ENCODE results near the gene AVP. TPM values are rescaled to one million over a fixed set of nuclear protein-coding genes. Genes with fewer than 3 reads are reported as not detected.

AVP gene
- total and polyA plus RNA-seq, 2 of the 13 experiments (the other 11 are each of a cell fraction or from before 2014, with no cell fraction given), result 0.12 TPM; not detected in 1

- ChIA-PET POLR2A (no interaction called here), CTCF (ENCODE audit: low intra/inter-chr PET ratio, low total read pairs) (no interaction called here)
- intact Hi-C loops (cut with micrococcal nuclease; ENCODE audit: unreplicated experiment) (loop anchor here (10.0 kb wide), 1 partner anchor 125 kb away; no protein-coding TSS in a partner anchor), in situ Hi-C loops (cut with HindIII; ENCODE audit: extremely low pct_ligation_motif_present, low pct_unique_long_range_greater_than_20kb) (no loop called here)
- Histone ChIP-seq H3K27me3 (ENCODE audit: control insufficient read depth in 1 of 2, insufficient read depth in 2 of 2, low read length in 2 of 2) (no peaks in the 10 kb centered on the region), H3K27ac (ENCODE audit: extremely low read length, insufficient read depth, low read length) (no peak overlapping the region), H3K79me2 (ENCODE audit: insufficient read depth, low read length) (no peaks in the 10 kb centered on the region), H3K4me2 (ENCODE audit: low read depth, low read length) (no peak overlapping the region), H2AFZ (ENCODE audit: low read length) (no peak overlapping the region), H3K36me3 (replicated peaks in 1 of 2; ENCODE audit: control insufficient read depth in 1 of 2, insufficient read depth in 2 of 2, low read length in 2 of 2) (peaks cover 38 to 52% of the 10 kb centered on the region in 2 experiments), H3K9ac (ENCODE audit: insufficient read depth, low read depth, low read length) (no peak overlapping the region), H4K20me1 (ENCODE audit: insufficient read depth, low read length) (no peaks in the 10 kb centered on the region), H3K9me3 (ENCODE audit: low read length) (no peaks in the 10 kb centered on the region), H3K4me3 (replicated peaks in 1 of 3; ENCODE audit: insufficient read depth in 1 of 3, low read depth in 2 of 3, low read length in 3 of 3) (no peak overlapping the region), H3K4me1 (ENCODE audit: insufficient read depth, low read length) (peaks cover 21% of the 10 kb centered on the region)
- no peak for FAIRE-seq
- TF ChIP-seq NAIF1 (CRISPR knock-in tag; IDR thresholded peaks at IDR 0.05; ENCODE audit: borderline replicate concordance) (no peak), ZNF225 (CRISPR knock-in tag; IDR thresholded peaks at IDR 0.05) (peak; percentile 28; the same call in 1 of the 2 replicates)
- 93% methylated on average over 4 of the region's 8 CpGs for WGBS (ENCODE audit: low lambda C conversion rate)
- no peak for DNase-seq (ENCODE audit: low spot score)
- BruUV-seq (replicated peaks), result no TSS peak
- no peak for ATAC-seq
Measured at GRCh38 chr20:3040086-3040485, 44.4 kb downstream of the AVP start.

- Histone ChIP-seq H3K27me3 (ENCODE audit: control insufficient read depth in 1 of 2, insufficient read depth in 2 of 2, low read length in 2 of 2) (no peaks in the 10 kb centered on the region), H3K4me2 (ENCODE audit: low read depth, low read length) (no peak overlapping the region), H2AFZ (ENCODE audit: low read length) (no peak overlapping the region), H4K20me1 (ENCODE audit: insufficient read depth, low read length) (no peaks in the 10 kb centered on the region), H3K79me2 (ENCODE audit: insufficient read depth, low read length) (no peaks in the 10 kb centered on the region), H3K36me3 (replicated peaks in 1 of 2; ENCODE audit: control insufficient read depth in 1 of 2, insufficient read depth in 2 of 2, low read length in 2 of 2) (peaks cover 38 to 57% of the 10 kb centered on the region in 2 experiments), H3K27ac (ENCODE audit: extremely low read length, insufficient read depth, low read length) (no peak overlapping the region), H3K9me3 (ENCODE audit: low read length) (no peaks in the 10 kb centered on the region), H3K9ac (ENCODE audit: insufficient read depth, low read depth, low read length) (no peak overlapping the region), H3K4me1 (ENCODE audit: insufficient read depth, low read length) (peaks cover 16% of the 10 kb centered on the region), H3K4me3 (replicated peaks in 1 of 3; ENCODE audit: insufficient read depth in 1 of 3, low read depth in 2 of 3, low read length in 3 of 3) (no peak overlapping the region)
- CTCF ChIA-PET (ENCODE audit: low intra/inter-chr PET ratio, low total read pairs), result no interaction called here
- POLR2A ChIA-PET, result no interaction called here
- in situ Hi-C loops (cut with HindIII; ENCODE audit: extremely low pct_ligation_motif_present, low pct_unique_long_range_greater_than_20kb) (no loop called here), intact Hi-C loops (cut with micrococcal nuclease; ENCODE audit: unreplicated experiment) (no loop called here)
- no peak for FAIRE-seq
- no peak for ATAC-seq
- 94% methylated on average over 4 of the region's 4 CpGs for WGBS (ENCODE audit: low lambda C conversion rate)
- DNase-seq (ENCODE audit: low spot score), result no peak
- no TSS peak for BruUV-seq (replicated peaks)
- TF ChIP-seq ZNF678 (CRISPR knock-in tag; IDR thresholded peaks at IDR 0.05) (no peak), NONO (IDR thresholded peaks at IDR 0.05) (no peak), NONO (CRISPR knock-in tag; conservative IDR thresholded peaks at IDR 0.05) (no peak), NFKBIZ (CRISPR knock-in tag; IDR thresholded peaks at IDR 0.05) (no peak), ZNF670 (CRISPR knock-in tag; IDR thresholded peaks at IDR 0.05; ENCODE audit: borderline replicate concordance) (no peak), ZNF609 (CRISPR knock-in tag; IDR thresholded peaks at IDR 0.05; ENCODE audit: borderline replicate concordance) (no peak), KDM5B (CRISPR knock-in tag; IDR thresholded peaks at IDR 0.05; ENCODE audit: borderline replicate concordance) (no peak), ZMAT3 (CRISPR knock-in tag; conservative IDR thresholded peaks at IDR 0.05) (no peak), USF2 (IDR thresholded peaks at IDR 0.05; ENCODE audit: low read depth, low read length) (no peak), USF2 (CRISPR knock-in tag; IDR thresholded peaks at IDR 0.05; ENCODE audit: borderline replicate concordance) (no peak), ZFP1 (CRISPR knock-in tag; IDR thresholded peaks at IDR 0.05) (no peak), NKX3-1 (CRISPR knock-in tag; IDR thresholded peaks at IDR 0.05) (no peak)
Measured at GRCh38 chr20:3039426-3039825, 45.1 kb downstream of the AVP start.

All from HepG2 (cell line).